Transverse colon (tissue), 3 donors: Measurements from ENCODE around the gene SNRPD1.

ENCODE experiments used
- POLR2A ChIP-seq: fragments of 450-650 bp; IDR thresholded peaks from one replicate; pipeline ENCODE4 v1.6.1; 2016; ENCODE audit warnings: antibody characterized with exemption, mild to moderate bottlenecking, moderate library complexity
- TF ChIP-seq, protein P1 (sequence below), 5 experiments: fragments of 200-600 bp in 3 of 5; fragments of 450-650 bp in 2 of 5; sonication (generic) in 3 of 5; IDR thresholded peaks; 1 replicate in 2 of 5; 2 replicates in 3 of 5; pipeline ENCODE4 v1.5.1; 2016 to 2017; ENCODE audit warnings: antibody characterized with exemption in 5 of 5, inconsistent platforms in 3 of 5, mild to moderate bottlenecking in 2 of 5, moderate library complexity in 1 of 5

DNA sequence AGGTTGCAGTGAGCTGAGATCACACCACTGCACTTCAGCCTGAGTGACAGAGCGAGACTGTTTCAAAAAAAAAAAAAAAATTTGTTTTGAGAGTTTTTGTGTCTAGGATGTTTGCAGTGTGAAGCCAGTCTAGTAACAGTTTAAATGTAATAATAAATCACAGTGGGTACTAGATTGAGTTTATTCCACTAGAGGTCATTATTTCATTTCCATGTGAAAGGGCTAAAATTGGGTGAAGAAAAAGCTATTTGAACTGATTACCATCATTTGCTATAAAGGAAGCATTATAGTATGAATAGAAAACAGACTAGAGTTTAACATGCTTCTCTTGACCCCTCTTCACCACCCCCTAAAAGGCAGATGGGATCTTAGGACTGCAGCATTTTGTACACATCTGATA lies 20.3 kb downstream of the SNRPD1 start:
- TF ChIP-seq, protein P1, sequence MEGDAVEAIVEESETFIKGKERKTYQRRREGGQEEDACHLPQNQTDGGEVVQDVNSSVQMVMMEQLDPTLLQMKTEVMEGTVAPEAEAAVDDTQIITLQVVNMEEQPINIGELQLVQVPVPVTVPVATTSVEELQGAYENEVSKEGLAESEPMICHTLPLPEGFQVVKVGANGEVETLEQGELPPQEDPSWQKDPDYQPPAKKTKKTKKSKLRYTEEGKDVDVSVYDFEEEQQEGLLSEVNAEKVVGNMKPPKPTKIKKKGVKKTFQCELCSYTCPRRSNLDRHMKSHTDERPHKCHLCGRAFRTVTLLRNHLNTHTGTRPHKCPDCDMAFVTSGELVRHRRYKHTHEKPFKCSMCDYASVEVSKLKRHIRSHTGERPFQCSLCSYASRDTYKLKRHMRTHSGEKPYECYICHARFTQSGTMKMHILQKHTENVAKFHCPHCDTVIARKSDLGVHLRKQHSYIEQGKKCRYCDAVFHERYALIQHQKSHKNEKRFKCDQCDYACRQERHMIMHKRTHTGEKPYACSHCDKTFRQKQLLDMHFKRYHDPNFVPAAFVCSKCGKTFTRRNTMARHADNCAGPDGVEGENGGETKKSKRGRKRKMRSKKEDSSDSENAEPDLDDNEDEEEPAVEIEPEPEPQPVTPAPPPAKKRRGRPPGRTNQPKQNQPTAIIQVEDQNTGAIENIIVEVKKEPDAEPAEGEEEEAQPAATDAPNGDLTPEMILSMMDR (IDR thresholded peaks at IDR 0.05), result no peak
- TF ChIP-seq POLR2A, result no peak
